OCI-M1 (cell line): ENCODE results near the gene HAPLN2.
A peak's percentile ranks its signal among the peaks of the same experiment; 100 is the strongest.

Experiments
- DNase-seq: peaks from one replicate; lab custom pipeline; 2025; lab: John Stamatoyannopoulos, UW

Gene HAPLN2

DNA sequence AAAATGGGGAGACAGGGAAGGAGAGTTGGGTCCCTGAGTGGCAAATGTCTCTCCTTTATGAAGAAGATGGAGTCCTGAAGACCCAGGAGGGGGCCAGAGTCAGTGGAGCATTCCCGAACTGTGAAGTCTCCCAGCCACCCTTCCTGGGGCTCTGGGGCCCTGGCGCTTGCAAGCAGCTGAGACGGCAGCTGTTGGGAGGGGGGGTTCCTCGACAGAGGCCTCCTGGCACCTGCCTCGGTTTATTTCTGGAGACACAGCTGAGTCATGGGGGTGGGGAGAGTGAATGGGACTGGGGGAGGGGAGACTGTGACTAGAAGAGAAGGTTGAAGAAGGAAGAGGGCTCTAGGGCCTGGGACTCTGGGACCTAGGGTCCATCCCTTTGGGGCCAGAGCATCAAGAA, 44.0 kb downstream of the HAPLN2 start:
- DNase-seq = peak; percentile 42

DNA sequence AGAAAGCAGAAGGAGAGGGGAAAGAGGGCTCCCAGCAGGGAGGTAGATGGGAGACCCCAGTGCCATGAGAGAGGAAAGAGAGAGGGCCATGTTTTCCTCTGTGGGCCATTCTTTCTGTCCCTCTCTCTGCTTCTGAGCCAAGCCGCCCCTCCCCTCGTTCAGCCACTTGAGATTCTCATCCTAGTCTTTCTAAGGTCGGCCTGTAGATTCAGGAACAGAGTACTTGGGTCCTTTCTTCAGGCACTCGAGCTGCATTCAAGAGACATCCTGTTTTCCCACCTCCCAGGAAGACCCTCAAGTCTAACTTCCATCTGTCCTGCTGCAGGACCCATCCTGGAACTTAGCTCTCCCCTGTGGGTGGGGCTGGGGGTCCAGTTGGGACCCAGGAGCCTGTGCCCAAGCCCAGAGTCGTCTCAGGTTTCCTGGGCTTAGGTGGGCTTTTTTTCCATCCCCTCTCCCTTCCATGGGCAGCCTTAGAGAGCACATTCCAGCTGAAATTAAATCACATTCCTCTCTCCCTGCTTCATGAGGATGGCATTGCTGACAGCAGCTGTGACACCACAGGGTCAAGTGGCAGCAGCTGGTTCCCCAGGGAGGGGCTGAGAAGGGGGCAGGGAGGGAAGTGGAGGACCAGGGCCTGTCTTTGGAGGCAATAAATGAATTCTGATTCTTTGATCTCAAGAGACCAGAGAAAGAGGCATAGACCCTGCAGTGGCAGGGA, 45.0 kb downstream of the HAPLN2 start:
- no peak for DNase-seq

DNA sequence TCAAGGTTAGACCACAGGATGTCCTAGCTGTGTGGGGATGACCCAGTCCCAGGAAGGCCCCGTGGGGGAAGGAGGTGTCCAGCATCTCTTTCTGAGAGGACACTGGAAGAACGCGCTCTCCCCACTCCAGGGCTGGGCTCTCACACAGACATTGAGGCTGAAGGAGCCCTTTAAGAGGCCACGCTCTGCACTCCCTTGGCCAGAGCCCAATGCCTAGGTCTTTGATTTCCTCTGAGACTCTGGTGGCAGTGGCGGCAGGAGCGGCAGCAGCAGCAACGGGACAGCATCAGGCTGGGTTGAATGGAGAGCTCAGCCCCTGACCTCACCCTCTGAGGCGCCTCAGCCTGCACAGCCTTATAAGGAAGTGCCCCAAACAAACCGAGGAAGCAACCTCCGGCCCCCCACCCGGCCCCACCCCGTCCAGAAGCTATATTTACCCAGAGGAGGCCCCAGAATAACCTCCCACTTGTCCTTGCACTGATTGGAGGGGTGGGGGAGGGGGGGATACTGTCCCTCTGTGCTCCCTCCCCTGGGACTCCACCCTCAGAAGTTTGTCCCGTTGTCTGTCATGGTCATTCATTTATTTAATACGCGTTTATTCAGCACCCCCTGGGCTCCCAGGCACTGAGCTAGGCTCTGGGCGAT, 45.7 kb downstream of the HAPLN2 start:
- peak; percentile 22 for DNase-seq

DNA sequence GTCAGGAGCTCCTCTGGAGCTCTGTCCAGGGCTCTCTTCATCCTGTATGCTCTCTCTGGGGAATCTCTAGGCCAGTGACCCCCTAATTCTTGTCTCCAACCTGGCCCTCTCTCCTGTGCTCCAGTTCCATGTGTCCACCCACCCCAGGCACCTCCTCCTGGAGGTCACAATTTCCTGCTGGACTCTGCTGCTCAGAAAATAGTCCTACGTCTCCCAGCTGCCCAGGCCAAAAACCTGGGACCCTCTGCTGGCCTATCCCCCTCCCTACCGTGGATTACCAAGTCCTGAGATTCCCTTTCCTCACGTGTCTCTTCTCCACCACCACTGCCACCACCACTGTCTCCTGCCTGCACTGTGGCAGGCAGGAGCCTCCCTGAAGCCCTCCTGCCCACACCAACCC, 46.3 kb downstream of the HAPLN2 start:
- DNase-seq = no peak

DNA sequence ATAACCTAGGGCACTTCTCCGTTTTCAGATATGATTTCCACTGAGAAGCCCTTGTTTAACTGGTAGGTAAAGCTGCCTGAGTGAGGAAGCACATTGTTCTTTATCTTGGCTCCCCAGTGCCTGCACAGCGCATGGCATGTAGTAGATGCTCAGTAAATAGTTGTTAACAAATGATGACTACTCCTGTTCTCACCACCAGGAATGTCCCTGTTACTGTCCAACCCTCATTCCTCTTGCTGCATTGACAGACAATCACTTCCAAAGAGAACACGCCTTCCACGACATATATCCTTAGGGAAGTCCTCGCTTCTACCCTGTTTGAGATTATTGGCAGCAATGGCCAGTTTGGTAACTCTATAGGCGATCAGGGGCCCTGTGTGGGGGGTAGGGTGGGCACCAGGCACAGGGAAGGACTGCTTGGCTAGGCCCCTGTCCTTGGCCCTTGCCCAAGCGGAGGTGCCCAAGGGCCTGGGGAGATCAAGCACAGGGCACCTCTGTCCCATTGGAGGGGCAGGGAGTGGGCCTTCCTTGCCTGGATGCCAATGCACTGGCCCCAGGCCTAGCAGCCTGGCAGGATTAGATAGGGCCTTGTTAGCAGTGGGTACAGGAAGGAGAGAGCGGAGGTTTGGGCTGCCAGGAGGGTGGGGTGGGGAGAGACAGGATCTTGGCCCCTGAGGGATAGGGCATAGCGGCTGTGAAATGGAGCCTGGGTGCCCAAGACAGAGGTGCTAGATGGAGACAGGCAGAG, 47.8 kb downstream of the HAPLN2 start:
- no peak for DNase-seq

DNA sequence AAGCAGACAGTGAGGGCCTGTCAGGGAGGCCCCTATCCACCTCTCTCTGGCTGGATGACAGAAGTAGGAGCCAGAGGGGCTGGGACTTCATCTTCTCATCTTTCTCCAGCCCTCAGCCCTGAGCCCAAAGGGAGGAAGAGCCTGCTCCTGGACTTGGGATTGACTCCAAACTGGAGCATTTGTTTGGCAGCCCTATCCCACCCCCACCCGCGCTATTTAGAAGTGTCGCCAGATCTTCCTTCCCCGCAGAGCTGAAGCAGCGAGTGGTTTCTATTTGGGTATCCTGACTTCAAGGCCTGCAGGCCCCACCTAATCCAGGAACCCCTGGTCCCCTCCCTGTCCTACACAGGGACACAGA, 48.4 kb downstream of the HAPLN2 start:
- DNase-seq = no peak

DNA sequence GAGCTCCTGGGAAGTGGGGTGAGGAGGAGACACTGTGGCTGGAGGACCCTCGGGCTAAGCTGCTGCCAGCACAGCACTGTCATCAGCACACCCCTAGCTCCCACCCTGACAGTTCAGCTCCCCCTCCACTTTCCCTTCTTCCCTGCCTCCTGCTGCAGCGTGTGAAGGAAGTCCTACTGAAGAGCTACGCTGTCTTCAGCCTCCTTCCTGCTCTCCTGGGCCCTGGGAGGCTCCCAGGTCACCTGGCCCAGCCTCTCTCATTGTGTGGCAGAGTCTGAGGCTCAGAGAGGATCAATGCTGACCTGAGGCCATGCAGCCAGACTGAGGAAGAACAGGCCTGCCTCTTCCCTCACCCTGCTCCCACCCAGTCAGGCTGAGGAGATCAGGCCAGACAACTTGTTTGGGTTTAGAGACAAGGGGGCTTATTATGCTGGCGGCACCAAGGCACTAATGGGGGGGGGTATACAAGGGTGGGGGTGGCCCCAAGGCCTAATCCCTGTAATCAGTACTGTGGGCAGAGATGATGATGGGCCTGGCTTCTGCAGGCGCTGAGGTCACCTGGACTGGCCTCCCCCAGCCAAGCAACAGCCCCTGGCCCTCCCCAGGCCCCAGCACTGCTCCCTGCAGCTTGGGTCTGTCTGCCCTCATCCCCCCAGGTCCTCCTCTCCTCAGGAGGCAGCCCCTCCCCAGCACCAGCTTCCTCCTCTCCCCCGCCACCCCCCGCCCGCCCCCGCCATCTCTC, 48.9 kb downstream of the HAPLN2 start:
- no peak for DNase-seq

DNA sequence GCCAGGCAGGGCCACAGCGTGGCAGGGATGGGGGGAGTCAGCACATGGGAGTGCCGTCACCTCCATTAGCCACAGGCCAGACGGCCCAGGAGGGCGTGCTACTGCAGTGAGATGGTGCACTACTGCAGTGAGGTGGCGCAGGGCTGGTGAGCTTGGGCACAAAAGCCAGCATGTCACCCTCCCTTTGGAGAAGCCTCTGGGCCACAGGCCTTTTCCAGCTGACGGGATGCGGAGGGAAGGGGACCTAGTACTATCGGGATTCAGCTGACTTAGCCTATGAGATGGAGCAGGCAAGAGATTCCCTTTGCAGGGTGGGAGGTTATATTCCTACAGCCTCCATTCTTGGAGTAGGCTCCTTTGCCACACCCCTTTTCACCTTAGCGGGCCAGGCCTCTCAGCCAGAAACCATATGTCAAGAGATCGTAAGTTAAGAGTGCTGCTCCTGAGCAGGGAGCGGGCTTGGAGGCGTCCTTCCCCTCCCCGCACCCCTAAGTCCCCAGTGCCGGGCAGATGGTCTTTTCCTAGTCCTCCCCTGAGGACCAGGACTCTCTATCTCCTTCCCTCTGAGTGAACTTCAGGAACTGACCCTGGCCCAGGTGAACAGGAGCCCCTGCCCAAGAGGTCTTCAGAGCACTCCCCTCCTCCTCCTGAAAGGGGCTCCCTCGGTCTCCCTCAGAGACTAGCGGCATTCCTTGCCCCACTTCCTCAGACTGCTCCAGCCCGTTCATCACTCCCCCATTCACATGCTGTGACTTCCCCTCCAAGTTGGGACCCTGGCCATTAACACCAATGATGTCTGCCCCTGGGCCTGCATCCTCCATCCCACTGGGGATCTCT, 49.8 kb downstream of the HAPLN2 start:
- DNase-seq = no peak

DNA sequence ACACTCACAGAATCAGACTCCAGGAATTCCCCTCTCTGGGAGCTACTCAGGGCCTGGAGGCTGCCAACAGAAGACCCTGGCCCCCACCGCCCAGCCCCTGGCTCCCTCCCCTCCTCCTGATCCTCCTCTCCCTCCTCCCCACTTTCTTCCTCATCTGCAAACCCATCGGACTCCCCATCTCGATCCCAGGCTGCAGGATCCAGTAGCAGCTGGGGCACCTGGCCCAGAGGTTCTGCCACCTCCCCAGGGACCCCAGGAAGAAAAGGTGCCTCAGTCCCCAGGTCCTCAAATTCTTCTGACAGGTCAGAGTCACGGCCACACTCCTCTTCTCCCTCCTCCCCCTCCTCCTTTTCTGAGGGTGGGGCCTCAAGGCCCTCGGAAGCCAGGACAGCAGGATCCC, 50.6 kb downstream of the HAPLN2 start:
- DNase-seq = no peak

DNA sequence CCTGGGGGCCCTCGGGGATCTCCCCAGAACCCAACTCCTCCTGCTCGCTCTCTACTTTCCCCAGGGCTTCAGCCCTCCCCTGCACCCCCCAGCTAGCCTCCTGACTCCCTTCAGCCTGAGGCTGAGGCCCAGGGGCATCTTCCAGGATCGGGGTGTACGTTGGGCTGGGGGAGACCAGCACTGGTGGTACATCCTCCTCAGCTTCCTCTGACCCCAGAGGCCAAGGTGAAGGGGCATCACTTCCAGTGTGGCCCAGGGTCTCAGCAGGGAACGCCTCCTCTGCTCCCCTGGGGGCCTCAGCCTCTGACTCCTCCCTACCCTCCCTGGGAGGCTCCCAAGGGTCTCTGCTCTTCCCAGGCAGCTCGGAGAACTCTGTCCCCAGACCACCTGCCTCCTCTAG, 51.1 kb downstream of the HAPLN2 start:
- DNase-seq = no peak

DNA sequence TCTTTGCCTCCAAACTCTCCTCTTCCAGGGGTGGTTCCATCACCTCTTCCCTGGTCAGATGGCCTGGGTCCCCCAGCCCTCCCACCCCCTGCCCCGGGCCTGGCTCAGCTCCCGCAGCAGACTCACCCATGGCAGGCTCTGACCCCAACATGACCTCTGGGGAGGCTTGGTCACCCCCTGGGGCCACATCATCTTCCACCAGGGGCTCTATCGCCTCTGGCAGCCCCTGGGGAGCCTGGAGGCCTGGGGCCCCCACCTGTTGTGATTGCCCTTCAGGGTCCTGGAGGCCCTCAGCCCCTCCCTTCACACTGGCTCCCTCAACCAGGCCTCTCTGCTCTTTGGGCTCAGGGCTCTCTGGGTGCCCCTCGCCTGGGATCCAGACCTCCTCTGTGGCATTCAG, 51.6 kb downstream of the HAPLN2 start:
- DNase-seq = no peak

DNA sequence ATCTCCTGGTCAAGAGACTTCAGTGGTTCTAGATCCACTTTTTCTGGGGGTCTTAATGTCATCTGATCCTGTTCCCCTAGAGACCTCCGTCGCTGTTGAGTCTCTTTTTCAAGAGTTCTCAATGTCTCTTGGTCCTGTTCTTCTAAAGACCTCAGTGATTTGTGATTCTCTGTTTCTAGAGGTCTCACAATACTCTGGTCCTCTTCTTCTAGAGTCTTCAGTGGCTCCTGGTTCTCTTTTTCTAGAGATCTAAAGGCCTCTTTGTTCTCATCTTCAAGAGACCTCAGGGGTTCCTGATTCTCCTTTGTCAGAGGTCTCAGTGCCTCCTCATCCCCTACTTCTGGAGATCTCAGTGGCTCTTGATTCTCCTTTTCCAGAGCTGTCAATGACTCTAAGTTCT, 52.6 kb downstream of the HAPLN2 start:
- DNase-seq = no peak

DNA sequence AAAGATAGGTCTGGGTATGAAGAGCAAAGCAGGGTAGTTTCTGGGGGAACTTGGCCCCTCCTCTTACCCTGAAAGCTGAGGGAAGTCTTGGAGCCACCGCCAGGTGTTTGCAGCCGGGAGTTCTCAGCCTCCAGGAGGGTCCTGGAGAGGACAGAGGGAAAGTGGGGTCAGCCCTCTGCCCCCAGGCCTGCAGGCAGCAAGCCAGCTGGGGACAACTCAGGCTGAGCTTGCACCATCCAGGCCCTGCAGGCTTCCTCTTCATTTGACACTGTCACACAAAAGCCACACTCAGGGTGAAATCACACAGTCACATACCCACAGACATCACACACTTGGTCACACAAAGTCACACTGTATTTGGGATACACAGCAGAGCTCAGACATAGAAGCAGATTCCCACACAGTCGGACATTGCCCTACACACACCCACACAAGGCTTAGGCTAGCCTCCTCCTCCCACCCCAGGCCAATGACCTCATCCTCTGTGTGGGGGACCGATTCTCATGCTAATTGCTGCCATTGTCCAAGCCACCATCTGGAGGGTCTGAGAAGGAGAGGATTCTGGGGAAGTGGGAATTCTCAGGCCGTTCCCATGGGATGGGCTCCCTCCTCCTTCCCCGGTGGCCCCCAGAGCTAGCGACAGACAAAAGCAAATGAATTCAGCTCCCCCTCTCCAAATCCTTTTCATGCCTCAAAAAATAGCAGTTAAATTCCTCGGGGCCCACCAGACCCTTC, 54.3 kb downstream of the HAPLN2 start:
- peak; percentile 27 for DNase-seq
